ENCODE data around the gene RNF152. TPM values are rescaled to one million over a fixed set of nuclear protein-coding genes. Genes with fewer than 3 reads are reported as not detected.
"Not testable (repeated sequence)": the region's sequence is repeated elsewhere in the genome, so short reads cannot be mapped to it uniquely, and the experiment has no call there.

Gene RNF152
- total RNA-seq, 1 donor from 2014 or later = 8.4 TPM

DNA sequence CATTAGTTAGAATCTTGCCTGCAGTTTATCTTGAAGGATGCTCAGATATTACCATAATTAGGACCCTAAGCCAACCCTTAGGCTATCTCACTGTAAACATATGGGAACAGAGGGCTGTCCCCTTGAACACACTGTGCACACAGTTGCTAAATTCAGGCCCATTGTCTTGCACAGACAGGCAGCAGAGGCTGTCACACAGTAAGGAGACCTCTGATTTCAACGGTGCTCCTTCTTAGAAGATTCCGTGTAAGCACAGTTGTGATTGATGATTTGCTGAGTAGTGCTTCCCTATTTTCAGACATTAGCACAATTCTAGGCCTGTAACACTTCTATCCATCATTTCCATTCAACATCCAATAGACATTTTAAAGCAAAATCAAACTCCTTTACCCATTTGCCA lies 108.0 kb downstream of the RNF152 start:
- peaks cover 10% of the 10 kb centered on the region for H3K36me3 Mint-ChIP-seq (ENCODE audit: low read depth)
- H3K9me3 Mint-ChIP-seq = peaks cover 16% of the 10 kb centered on the region
- H3K4me3 Mint-ChIP-seq = no peak overlapping the region
- H3K27me3 Mint-ChIP-seq (ENCODE audit: low read depth) = no peaks in the 10 kb centered on the region
- TF ChIP-seq, protein P1, sequence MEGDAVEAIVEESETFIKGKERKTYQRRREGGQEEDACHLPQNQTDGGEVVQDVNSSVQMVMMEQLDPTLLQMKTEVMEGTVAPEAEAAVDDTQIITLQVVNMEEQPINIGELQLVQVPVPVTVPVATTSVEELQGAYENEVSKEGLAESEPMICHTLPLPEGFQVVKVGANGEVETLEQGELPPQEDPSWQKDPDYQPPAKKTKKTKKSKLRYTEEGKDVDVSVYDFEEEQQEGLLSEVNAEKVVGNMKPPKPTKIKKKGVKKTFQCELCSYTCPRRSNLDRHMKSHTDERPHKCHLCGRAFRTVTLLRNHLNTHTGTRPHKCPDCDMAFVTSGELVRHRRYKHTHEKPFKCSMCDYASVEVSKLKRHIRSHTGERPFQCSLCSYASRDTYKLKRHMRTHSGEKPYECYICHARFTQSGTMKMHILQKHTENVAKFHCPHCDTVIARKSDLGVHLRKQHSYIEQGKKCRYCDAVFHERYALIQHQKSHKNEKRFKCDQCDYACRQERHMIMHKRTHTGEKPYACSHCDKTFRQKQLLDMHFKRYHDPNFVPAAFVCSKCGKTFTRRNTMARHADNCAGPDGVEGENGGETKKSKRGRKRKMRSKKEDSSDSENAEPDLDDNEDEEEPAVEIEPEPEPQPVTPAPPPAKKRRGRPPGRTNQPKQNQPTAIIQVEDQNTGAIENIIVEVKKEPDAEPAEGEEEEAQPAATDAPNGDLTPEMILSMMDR (conservative IDR thresholded peaks at IDR 0.05) = no peak
- peaks cover 5% of the 10 kb centered on the region for H3K4me1 Mint-ChIP-seq
- H3K27ac Mint-ChIP-seq (ENCODE audit: unreplicated experiment) = no peak overlapping the region
- no peak for DNase-seq (ENCODE audit: low read depth, low spot score)

GRCh38 chr18:61782545-61782944 lies 110.3 kb downstream of the RNF152 start:
- Mint-ChIP-seq H3K27me3 (ENCODE audit: low read depth) (no peaks in the 10 kb centered on the region), H3K4me3 (no peak overlapping the region), H3K9me3 (peaks cover 12% of the 10 kb centered on the region), H3K27ac (ENCODE audit: unreplicated experiment) (peak overlapping the region; percentile 57), H3K4me1 (peaks cover 5% of the 10 kb centered on the region), H3K36me3 (ENCODE audit: low read depth) (peaks cover 5% of the 10 kb centered on the region)
- TF ChIP-seq, protein P1 (conservative IDR thresholded peaks at IDR 0.05) = no peak
- DNase-seq (ENCODE audit: low read depth, low spot score) = no peak

DNA sequence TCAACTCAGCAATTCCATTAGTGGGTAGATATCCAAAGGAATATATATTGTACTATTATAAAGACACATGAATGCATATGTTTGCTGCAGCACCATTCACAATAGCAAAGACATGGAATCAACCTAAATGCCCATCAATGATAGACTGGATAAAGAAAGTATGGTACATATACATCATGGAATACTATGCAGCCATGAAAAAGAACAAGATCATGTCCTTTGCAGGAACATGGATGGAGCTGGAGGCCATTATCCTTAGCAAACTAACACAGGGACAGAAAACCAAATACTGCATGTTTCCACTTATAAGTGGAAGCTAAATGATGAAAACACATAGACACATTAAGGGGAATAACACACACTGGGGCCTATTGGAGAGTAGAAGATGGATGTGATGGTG lies 116.6 kb downstream of the RNF152 start:
- H3K27ac Mint-ChIP-seq (ENCODE audit: unreplicated experiment); DNase-seq (ENCODE audit: low read depth, low spot score); H3K27me3 Mint-ChIP-seq (ENCODE audit: low read depth); H3K4me3 Mint-ChIP-seq; H3K36me3 Mint-ChIP-seq (ENCODE audit: low read depth); H3K4me1 Mint-ChIP-seq; H3K9me3 Mint-ChIP-seq: not testable (repeated sequence)

- TF ChIP-seq, protein P1 (conservative IDR thresholded peaks at IDR 0.05) = no peak
- H3K27me3 Mint-ChIP-seq (ENCODE audit: low read depth) = no peaks in the 10 kb centered on the region
- no peaks in the 10 kb centered on the region for H3K4me1 Mint-ChIP-seq
- no peak overlapping the region for H3K4me3 Mint-ChIP-seq
- H3K27ac Mint-ChIP-seq (ENCODE audit: unreplicated experiment) = no peak overlapping the region
- peaks cover 3% of the 10 kb centered on the region for H3K36me3 Mint-ChIP-seq (ENCODE audit: low read depth)
- DNase-seq (ENCODE audit: low read depth, low spot score) = no peak
- H3K9me3 Mint-ChIP-seq = peaks cover 8% of the 10 kb centered on the region
Measured at GRCh38 chr18:61774846-61775245, 118.0 kb downstream of the RNF152 start.

- Mint-ChIP-seq H3K4me3 (no peak overlapping the region), H3K27ac (ENCODE audit: unreplicated experiment) (no peak overlapping the region), H3K4me1 (no peaks in the 10 kb centered on the region), H3K36me3 (ENCODE audit: low read depth) (peaks cover 3% of the 10 kb centered on the region), H3K9me3 (peaks cover 8% of the 10 kb centered on the region), H3K27me3 (ENCODE audit: low read depth) (no peaks in the 10 kb centered on the region)
- TF ChIP-seq, protein P1 (conservative IDR thresholded peaks at IDR 0.05) = no peak
- DNase-seq (ENCODE audit: low read depth, low spot score) = no peak
Measured at GRCh38 chr18:61772293-61772848, 120.4 kb downstream of the RNF152 start.

GRCh38 chr18:61771861-61772260 lies 120.9 kb downstream of the RNF152 start:
- Mint-ChIP-seq H3K27ac (ENCODE audit: unreplicated experiment) (no peak overlapping the region), H3K4me1 (no peaks in the 10 kb centered on the region), H3K27me3 (ENCODE audit: low read depth) (no peaks in the 10 kb centered on the region), H3K9me3 (peaks cover 8% of the 10 kb centered on the region), H3K36me3 (ENCODE audit: low read depth) (peaks cover 3% of the 10 kb centered on the region), H3K4me3 (no peak overlapping the region)
- TF ChIP-seq, protein P1 (conservative IDR thresholded peaks at IDR 0.05) = no peak
- DNase-seq (ENCODE audit: low read depth, low spot score) = no peak

Measured in neural crest cell (in vitro differentiated cells).